Endodermal cell (in vitro differentiated cells): Measurements from ENCODE around the gene KATNBL1. TPM values are rescaled to one million over a fixed set of nuclear protein-coding genes. Genes with fewer than 3 reads are reported as not detected.

Experiments used
- DNase-seq: peaks from one replicate; pipeline ENCODE4 v3.0.0-alpha.2; 2017
- H3K27ac ChIP-seq: 2 replicates; pipeline ENCODE4 v1.5.1; 2013; ENCODE audit warnings: mild to moderate bottlenecking, low read depth, low read length, moderate library complexity
- H3K27me3 ChIP-seq: 2 replicates; pipeline ENCODE4 v1.6.1; 2013; ENCODE audit warnings: mild to moderate bottlenecking, low read length, moderate library complexity; ENCODE audit not compliant: insufficient read depth, control insufficient read depth, poor library complexity, severe bottlenecking
- H3K36me3 ChIP-seq: 2 replicates; pipeline ENCODE4 v1.7.0; 2013; ENCODE audit warnings: mild to moderate bottlenecking, low read length, moderate library complexity; ENCODE audit not compliant: control insufficient read depth, insufficient read depth
- H3K4me1 ChIP-seq: one replicate; pipeline ENCODE4 v1.7.0; 2013; ENCODE audit warnings: low read length; ENCODE audit not compliant: control insufficient read depth, insufficient read depth
- H3K4me3 ChIP-seq: 2 replicates; pipeline ENCODE4 v1.5.1; 2013; ENCODE audit warnings: mild to moderate bottlenecking, low read length, moderate library complexity
- H3K9ac ChIP-seq: 2 replicates; pipeline ENCODE4 v1.6.1; 2013; ENCODE audit warnings: mild to moderate bottlenecking, low read length, moderate library complexity; ENCODE audit not compliant: poor library complexity, severe bottlenecking; ENCODE audit errors: extremely low read depth
- H3K9me3 ChIP-seq: 2 replicates; pipeline ENCODE4 v1.6.1; 2013; ENCODE audit warnings: mild to moderate bottlenecking, low read length, moderate library complexity; ENCODE audit not compliant: control insufficient read depth
- H3K27ac Mint-ChIP-seq: 2 replicates; pipeline ENCODE4 v1.8.0; 2020; ENCODE audit warnings: mixed read lengths
- H3K27me3 Mint-ChIP-seq: 2 replicates; pipeline ENCODE4 v1.8.0; 2021; ENCODE audit warnings: mild to moderate bottlenecking, mixed read lengths; ENCODE audit not compliant: insufficient read depth
- H3K36me3 Mint-ChIP-seq: 2 replicates; pipeline ENCODE4 v1.8.0; 2020; ENCODE audit warnings: low read depth, mixed read lengths
- H3K4me1 Mint-ChIP-seq: 2 replicates; pipeline ENCODE4 v1.8.0; 2020; ENCODE audit warnings: mixed read lengths
- H3K4me3 Mint-ChIP-seq: 2 replicates; pipeline ENCODE4 v1.8.0; 2020; ENCODE audit warnings: mild to moderate bottlenecking, moderate library complexity, mixed read lengths
- H3K9me3 Mint-ChIP-seq: 2 replicates; pipeline ENCODE4 v1.8.0; 2020; ENCODE audit warnings: mild to moderate bottlenecking, mixed read lengths
- WGBS, 2 experiments: methylation state at CpG; one replicate each; pipeline versions ENCODE4 v1.1.5 to v1.1.7; 2013; ENCODE audit warnings: missing lambda C conversion rate in 2 of 2, mixed read lengths in 1 of 2; ENCODE audit not compliant: insufficient coverage in 1 of 2, insufficient read length in 1 of 2; 5-methylcytosine and 5-hydroxymethylcytosine counted together
- total RNA-seq, 2 donors: library from RNA; stranded (reverse); fragmentation: NEBNext Ultra II Directional in 1 of 2; extraction: Animal tissue kit (Norgen Biotek cat#: 25700) in 1 of 2; gene quantifications; 2 replicates in 1 of 2; 3 replicates in 1 of 2; pipeline ENCODE4 v1.2.1, GENCODE V29; 2021
- TF ChIP-seq, protein P1 (sequence below): fragments of 200-600 bp; sonication (generic); conservative IDR thresholded peaks from 2 replicates; pipeline ENCODE4 v1.5.0; 2021; ENCODE audit warnings: antibody characterized with exemption, mild to moderate bottlenecking

Gene KATNBL1
- total RNA-seq, 2 donors from 2014 or later = 54.3 to 71.8 TPM

DNA sequence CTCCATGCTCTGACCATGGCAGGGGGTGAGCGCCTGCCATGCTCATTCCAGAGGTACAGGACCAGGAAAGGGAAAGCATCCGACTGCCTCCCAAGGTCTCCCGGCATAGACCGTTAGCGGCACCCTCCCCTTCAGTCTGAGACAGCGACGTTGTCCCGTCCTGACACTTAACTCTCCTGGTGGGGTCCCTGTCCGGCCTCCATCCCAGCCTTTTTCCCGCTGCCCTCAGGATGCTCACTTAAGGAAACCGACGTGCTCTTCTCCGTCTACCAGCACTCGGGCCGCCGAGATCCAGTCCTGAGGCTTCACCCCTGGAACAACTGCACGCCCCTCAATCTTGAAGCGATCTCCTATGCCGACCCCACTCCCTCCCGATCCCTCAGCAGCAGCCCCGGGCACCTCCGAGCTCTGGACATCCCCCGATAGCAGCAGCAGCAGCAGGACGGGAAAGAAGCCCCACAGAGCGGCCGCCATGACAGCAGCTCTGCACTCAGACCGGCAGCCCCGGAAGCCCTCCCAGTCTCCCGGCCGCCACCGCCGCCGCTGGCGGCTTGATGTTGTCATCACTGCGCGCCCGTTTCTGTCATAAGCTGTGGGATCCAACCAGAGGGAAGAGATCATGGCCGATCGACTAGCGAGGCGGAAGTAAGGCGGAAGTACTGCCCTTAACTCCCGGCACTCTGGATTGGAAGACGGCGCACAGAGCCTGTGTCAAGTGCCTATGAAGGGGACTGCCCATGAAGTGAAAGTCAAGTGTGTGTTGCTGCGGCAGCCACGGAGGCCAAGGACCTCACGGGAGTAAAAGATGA is 108.3 kb downstream of the KATNBL1 start, which contains the start of the genes EMC7 and PGBD4:
EMC7 (minus strand) TSS at position 497 of the 809 bp plus-strand sequence; CDS start at position 474, 23 bp downstream.
PGBD4 (plus strand) TSS at position 718 of the 809 bp plus-strand sequence. CDS start 449 bp downstream, outside the sequence.
- Mint-ChIP-seq H3K27ac (peak within 1 kb of the TSS; percentile 100), H3K9me3 (no peaks in the 10 kb centered on the region), H3K4me3 (peak within 1 kb of the TSS; percentile 100), H3K36me3 (peaks cover 4% of the 10 kb centered on the region), H3K27me3 (no peaks in the 10 kb centered on the region), H3K4me1 (peaks cover 12% of the 10 kb centered on the region)
- WGBS, 2 experiments = 0% methylated on average over 24 to 48 of the region's 48 CpGs
- Histone ChIP-seq H3K9ac (peak within 1 kb of the TSS; percentile 91), H3K9me3 (no peaks in the 10 kb centered on the region), H3K27ac (peak within 1 kb of the TSS; percentile 83), H3K36me3 (no peaks in the 10 kb centered on the region), H3K4me1 (no peaks in the 10 kb centered on the region), H3K4me3 (peak within 1 kb of the TSS; percentile 97), H3K27me3 (no peaks in the 10 kb centered on the region)
- TF ChIP-seq, protein P1, sequence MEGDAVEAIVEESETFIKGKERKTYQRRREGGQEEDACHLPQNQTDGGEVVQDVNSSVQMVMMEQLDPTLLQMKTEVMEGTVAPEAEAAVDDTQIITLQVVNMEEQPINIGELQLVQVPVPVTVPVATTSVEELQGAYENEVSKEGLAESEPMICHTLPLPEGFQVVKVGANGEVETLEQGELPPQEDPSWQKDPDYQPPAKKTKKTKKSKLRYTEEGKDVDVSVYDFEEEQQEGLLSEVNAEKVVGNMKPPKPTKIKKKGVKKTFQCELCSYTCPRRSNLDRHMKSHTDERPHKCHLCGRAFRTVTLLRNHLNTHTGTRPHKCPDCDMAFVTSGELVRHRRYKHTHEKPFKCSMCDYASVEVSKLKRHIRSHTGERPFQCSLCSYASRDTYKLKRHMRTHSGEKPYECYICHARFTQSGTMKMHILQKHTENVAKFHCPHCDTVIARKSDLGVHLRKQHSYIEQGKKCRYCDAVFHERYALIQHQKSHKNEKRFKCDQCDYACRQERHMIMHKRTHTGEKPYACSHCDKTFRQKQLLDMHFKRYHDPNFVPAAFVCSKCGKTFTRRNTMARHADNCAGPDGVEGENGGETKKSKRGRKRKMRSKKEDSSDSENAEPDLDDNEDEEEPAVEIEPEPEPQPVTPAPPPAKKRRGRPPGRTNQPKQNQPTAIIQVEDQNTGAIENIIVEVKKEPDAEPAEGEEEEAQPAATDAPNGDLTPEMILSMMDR = no peak
- peak; percentile 99 for DNase-seq

DNA sequence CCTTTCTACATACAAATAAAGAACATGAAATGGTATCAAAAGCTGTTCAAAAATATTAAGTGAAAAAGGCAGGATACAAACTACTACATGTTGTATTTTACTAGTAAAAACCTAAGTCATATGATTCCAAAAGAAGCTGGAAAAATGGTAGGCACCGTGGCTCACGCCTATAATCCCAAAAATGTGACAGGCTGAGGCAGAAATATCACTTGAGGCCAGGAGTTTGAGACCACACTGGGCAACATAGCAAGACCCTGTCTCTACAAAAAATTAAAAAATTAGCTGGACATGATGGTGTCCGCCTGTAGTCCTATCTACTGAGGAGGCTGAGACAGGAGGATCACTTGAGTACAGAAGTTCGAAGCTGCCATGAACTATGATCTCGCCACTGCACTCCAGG is 110.0 kb downstream of the KATNBL1 start:
- TF ChIP-seq, protein P1 = no peak
- Histone ChIP-seq H3K4me3 (peak overlapping the region; percentile 97), H3K36me3 (peaks cover 10% of the 10 kb centered on the region), H3K9ac (no peak overlapping the region), H3K27me3 (no peaks in the 10 kb centered on the region), H3K4me1 (no peaks in the 10 kb centered on the region), H3K9me3 (no peaks in the 10 kb centered on the region), H3K27ac (no peak overlapping the region)
- peaks cover 7% of the 10 kb centered on the region for H3K36me3 Mint-ChIP-seq
- H3K4me1 Mint-ChIP-seq = peaks cover 12% of the 10 kb centered on the region
- H3K9me3 Mint-ChIP-seq = no peaks in the 10 kb centered on the region
- H3K4me3 Mint-ChIP-seq = no peak overlapping the region
- WGBS, 2 experiments = 92 to 94% methylated on average over 3 to 5 of the region's 5 CpGs
- no peak overlapping the region for H3K27ac Mint-ChIP-seq
- DNase-seq = no peak
- H3K27me3 Mint-ChIP-seq = no peaks in the 10 kb centered on the region

Other genes starting within 250 kb of the KATNBL1 start
- gene CHRM5, start 241.6 kb downstream of the KATNBL1 start, total RNA-seq = not detected
- 10 to 100 TPM; 18.9 to 20.7 TPM for gene AVEN, start 170.9 kb downstream of the KATNBL1 start, total RNA-seq
- 10 to 100 TPM; 36.7 to 44.5 TPM for gene EMC7, start 108.2 kb downstream of the KATNBL1 start, total RNA-seq
- gene PGBD4, start 108.0 kb downstream of the KATNBL1 start, total RNA-seq = under 1 TPM; 0.68 to 0.93 TPM
- gene EMC4, start 14.9 kb upstream of the KATNBL1 start, total RNA-seq = 10 to 100 TPM; 90.3 to 94.5 TPM
- 10 to 100 TPM; 18.2 to 23.3 TPM for gene SLC12A6, start 127.7 kb upstream of the KATNBL1 start, total RNA-seq
- gene NOP10, start 133.0 kb upstream of the KATNBL1 start, total RNA-seq = 100 to 1,000 TPM; 193 to 207 TPM
- under 1 TPM in 1 of 2 donors, not detected in 1; 0.09 TPM for gene NUTM1, start 133.2 kb upstream of the KATNBL1 start, total RNA-seq
- gene LPCAT4, start 157.1 kb upstream of the KATNBL1 start, total RNA-seq = 10 to 100 TPM; 64.7 to 65.6 TPM
- gene GOLGA8A, start 227.7 kb upstream of the KATNBL1 start, total RNA-seq = 10 to 100 TPM; 60.8 to 95.8 TPM